8988T (cell line): ENCODE data around the gene ENDOU.
"Not testable (repeated sequence)": the region's sequence is repeated elsewhere in the genome, so short reads cannot be mapped to it uniquely, and the experiment has no call there.

Source experiments
- DNase-seq: peaks from one replicate; pipeline ENCODE4 v3.0.0; 2011

The ENDOU gene

DNA sequence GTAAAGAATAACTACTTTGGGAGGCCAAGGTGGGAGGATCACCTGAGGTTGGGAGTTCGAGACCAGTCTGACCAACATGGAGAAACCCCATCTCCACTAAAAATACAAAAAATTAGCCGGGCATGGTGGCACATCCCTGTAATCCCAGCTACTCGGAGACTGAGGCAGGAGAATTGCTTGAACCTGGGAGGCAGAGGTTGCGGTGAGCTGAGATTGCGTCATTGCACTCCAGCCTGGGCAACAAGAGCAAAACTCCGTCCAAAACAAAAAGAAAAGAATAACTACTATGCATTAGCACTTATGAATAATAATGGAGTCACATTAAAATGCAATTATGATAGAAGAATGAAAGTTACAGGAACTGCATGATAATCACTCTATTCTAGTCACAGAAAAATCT lies 57.4 kb downstream of the ENDOU start:
- not testable (repeated sequence) for DNase-seq
